ENCODE measurements around the gene D2HGDH.

The D2HGDH gene

DNA sequence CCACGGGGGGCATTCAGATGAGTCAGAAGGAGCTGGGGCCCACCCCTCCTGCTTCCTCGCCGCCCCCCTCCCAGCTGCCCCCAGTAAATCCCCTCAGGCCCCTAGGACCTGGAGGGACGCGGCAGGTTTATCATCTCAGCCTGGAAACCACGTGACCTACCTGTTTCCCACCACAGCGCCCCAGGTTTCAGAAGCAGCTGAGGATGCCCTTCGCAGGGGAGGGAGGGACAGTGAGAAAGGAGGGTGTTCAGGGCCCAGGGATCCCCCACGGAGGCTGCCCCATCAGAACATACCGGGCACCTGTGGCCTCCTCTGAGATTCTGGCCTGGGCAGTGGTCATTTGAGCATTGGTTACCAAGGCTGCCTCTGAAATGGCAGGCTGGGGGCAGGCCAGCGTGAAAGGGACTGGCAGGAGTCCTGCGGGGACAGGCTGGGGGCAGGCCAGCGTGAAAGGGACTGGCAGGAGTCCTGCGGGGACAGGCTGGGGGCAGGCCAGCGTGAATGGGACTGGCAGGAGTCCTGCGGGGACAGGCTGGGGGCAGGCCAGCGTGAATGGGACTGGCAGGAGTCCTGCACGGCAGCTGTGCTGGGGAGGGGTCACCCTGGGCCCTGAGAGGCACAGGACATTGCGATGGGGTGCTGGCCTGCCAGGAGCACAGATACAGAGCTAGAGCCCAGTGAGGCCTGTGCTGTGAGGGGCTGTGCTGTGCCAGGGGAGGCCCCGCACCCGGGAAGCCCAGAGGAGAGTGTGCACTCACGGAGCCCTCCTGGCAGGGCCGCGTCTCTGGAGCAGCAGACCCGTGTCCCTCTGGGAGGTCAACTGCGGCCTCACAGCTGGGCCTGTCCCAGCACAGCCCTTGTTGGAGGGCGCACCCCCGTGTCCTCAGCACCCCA, 76.1 kb downstream of the D2HGDH start:
- DNase-seq (ENCODE audit: insufficient read length, low spot score) (peak; percentile 9), FAIRE-seq (no peak)
- no peak for TF ChIP-seq POLR2AphosphoS5 (IDR thresholded peaks at IDR 0.05; ENCODE audit: low read depth, low read length)
- no peak for TF ChIP-seq PAX5 (IDR thresholded peaks at IDR 0.05; ENCODE audit: insufficient read depth, low read length, severe bottlenecking)
- no peak for TF ChIP-seq POLR2A (IDR thresholded peaks at IDR 0.05; ENCODE audit: low read depth, low read length)
- no peak for TF ChIP-seq TAF1 (IDR thresholded peaks at IDR 0.05; ENCODE audit: low read depth, low read length)
- TF ChIP-seq SPI1 (IDR thresholded peaks at IDR 0.05; ENCODE audit: low read depth, low read length): no peak
- no peak for TF ChIP-seq POU2F2 (IDR thresholded peaks at IDR 0.05; ENCODE audit: low read depth, low read length)

DNA sequence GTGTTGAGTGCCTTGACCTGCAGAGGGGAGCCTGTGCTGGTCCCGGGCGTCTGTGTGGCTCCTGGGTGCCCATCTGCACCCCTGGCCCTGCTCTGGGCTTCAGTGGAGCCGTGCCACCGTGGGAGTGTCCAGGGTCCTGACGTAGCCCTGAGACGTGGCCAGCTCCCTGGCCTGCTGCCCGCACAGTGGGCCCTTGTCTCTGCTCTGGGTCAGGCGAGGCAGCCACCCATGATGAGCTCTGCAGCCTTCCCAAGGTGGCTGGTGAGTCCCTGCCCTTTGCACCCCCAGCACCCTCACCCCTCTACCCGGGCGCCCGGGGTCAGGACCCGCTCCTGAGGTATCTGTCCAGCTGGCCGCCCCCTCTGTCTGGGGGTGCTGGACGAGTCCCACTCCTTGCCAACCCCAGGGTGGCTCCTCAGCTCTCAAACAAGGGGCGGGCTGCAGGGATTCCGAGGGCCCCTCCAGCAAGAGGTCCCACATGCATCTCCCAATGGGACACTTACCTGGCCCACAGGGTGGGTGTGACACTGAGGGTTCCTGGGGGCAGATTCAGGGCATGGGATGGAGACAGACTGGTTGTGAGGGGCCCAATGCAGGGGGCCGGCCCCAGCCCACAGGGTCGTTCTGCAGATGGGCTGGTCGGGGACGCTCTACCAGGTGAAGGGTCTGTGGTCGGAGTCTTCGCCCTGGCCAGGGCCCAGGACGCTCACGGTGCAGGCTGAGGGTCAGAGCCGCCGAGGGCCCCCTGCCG, 76.9 kb downstream of the D2HGDH start:
- no peak for TF ChIP-seq TAF1 (IDR thresholded peaks at IDR 0.05; ENCODE audit: low read depth, low read length)
- no peak for TF ChIP-seq POLR2AphosphoS5 (IDR thresholded peaks at IDR 0.05; ENCODE audit: low read depth, low read length)
- TF ChIP-seq SPI1 (IDR thresholded peaks at IDR 0.05; ENCODE audit: low read depth, low read length): no peak
- no peak for TF ChIP-seq PAX5 (IDR thresholded peaks at IDR 0.05; ENCODE audit: insufficient read depth, low read length, severe bottlenecking)
- no peak for TF ChIP-seq POLR2A (IDR thresholded peaks at IDR 0.05; ENCODE audit: low read depth, low read length)
- TF ChIP-seq POU2F2 (IDR thresholded peaks at IDR 0.05; ENCODE audit: low read depth, low read length): no peak
- FAIRE-seq (no peak), DNase-seq (ENCODE audit: insufficient read length, low spot score) (peak; percentile 22)

DNA sequence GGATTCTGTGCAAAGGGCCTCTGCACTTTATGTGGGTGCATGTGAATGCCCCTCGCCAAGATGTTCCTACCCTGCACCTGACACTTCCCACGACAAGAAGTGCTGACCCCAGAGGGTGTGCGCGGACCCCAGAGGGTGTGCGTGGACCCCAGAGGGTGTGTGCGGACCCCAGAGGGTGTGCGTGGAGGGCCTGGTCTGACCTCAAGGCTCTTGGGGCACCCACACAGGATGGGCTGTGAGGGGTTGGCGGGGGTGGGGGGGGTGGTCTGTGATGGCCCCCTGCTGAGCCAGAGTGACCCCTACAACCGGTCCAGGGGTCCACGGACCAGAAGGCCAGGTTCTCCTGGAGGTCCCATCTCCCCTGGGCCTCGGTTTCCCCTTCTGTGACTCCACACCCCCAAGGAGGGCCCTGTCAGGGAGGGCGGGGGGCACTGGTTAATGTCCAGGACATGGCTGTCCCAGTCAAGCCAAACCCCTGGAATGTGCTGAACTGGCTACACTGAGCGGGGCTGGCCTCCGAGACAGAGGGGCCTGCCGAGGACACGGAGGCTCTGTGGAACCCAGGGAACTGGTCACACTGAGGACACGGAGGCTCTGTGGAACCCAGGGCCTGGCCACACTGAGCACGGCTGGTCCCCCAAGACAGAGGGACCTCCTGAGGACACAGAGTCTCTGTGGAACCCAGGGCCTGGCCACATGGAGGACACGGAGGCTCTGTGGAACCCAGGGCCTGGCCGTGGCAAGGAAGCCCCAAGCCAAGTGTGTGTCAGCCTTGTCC, 77.7 kb downstream of the D2HGDH start:
- FAIRE-seq (no peak), DNase-seq (ENCODE audit: insufficient read length, low spot score) (peak; percentile 10)
- TF ChIP-seq POLR2AphosphoS5 (IDR thresholded peaks at IDR 0.05; ENCODE audit: low read depth, low read length) (no peak), POLR2A (IDR thresholded peaks at IDR 0.05; ENCODE audit: low read depth, low read length) (no peak), SPI1 (IDR thresholded peaks at IDR 0.05; ENCODE audit: low read depth, low read length) (no peak), POU2F2 (IDR thresholded peaks at IDR 0.05; ENCODE audit: low read depth, low read length) (no peak), TAF1 (IDR thresholded peaks at IDR 0.05; ENCODE audit: low read depth, low read length) (no peak), PAX5 (IDR thresholded peaks at IDR 0.05; ENCODE audit: insufficient read depth, low read length, severe bottlenecking) (no peak)

DNA sequence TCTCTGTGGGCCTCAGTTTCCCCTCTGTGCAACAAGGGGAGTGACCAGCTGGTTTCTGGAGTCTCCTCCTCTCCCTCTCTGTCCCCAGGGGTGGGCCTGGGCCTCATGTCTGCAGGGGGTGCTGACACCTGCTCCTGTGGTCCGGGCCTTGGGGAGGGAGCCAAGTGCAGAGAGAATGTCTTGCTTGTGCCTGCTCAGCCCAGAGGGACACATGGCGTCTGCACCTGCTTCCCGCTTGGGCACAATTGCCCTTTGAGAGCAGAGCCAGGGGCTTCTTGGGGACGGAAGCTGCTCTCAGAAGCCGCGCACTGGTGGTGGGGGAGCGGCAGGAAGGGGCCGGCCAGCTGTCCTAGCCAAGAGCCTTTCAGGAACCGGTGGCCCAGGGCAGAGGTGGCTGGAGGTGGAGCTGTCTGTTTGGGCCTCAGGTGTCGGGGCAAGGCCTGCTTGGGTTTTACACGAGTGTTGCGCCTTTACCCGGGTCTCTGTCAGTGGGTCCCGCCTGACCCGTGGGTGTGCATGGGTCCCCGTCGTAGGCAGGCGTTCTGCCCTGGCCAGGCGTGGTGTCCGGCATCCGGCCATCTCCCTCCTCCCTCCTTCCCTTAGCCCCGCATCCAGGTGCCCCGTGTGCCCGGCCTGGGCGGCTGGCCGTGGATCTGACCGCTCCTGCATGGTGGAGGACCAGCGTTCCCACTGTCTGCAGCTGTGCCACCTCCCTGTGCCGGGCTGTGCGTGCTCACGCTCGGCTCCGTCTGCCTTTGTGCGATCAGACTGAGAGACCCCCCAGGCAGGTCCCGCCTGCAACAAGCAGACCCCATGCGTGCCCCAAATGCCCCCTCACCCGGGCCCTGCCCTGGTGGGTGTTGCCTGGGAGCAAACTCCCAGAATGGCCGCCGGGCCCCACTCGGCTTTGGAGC, 78.6 kb downstream of the D2HGDH start:
- peak; percentile 34 for DNase-seq (ENCODE audit: insufficient read length, low spot score)
- FAIRE-seq: no peak
- TF ChIP-seq SPI1 (IDR thresholded peaks at IDR 0.05; ENCODE audit: low read depth, low read length): no peak

DNA sequence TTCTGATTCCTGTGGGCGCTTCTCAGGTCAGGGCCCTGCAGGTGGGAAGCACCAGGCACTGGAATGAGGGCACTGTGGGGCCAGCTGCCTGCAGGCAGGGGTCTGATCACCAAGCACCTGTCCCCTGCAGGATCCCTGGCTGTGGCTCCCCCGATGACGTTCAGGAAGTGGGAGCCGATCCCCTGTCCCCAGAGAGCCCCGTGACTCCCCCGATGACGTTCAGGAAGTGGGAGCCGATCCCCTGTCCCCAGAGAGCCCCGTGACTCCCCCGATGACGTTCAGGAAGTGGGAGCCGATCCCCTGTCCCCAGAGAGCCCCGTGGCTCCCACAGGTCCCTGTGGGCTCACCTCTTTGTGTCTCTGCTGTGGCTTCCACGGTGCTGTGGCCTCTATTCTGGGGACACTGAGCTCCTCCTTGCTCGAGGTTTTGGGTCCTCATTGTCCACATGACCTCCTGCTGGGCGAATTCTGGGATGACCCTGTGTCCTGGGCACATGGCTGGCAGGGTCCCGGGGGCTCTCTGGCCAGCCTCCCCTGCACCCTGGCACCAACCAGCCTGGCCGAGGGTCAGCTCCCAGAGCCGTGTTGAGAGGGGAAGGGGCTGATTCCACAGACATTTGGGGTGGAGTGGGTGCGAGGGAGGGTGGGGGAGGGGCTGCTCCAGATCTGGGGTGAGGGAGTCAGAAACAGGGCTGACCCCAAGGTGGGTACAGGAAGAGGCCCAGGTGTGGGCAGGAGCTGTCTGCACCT, 79.4 kb downstream of the D2HGDH start:
- FAIRE-seq (no peak), DNase-seq (ENCODE audit: insufficient read length, low spot score) (peak; percentile 41)
- TF ChIP-seq PAX5 (IDR thresholded peaks at IDR 0.05; ENCODE audit: insufficient read depth, low read length, severe bottlenecking) (no peak), TAF1 (IDR thresholded peaks at IDR 0.05; ENCODE audit: low read depth, low read length) (no peak), SPI1 (IDR thresholded peaks at IDR 0.05; ENCODE audit: low read depth, low read length) (no peak), POU2F2 (IDR thresholded peaks at IDR 0.05; ENCODE audit: low read depth, low read length) (no peak), POLR2A (IDR thresholded peaks at IDR 0.05; ENCODE audit: low read depth, low read length) (no peak), POLR2AphosphoS5 (IDR thresholded peaks at IDR 0.05; ENCODE audit: low read depth, low read length) (no peak)

DNA sequence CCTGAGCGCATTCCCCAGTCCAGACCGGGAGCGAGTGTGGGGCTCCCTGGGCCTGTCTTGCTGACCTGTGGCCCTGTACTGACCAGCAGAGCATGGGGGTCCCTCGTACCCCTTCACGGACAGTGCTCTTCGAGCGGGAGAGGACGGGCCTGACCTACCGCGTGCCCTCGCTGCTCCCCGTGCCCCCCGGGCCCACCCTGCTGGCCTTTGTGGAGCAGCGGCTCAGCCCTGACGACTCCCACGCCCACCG, 79.9 kb downstream of the D2HGDH start:
- no peak for FAIRE-seq
- DNase-seq (ENCODE audit: insufficient read length, low spot score): peak; percentile 20

DNA sequence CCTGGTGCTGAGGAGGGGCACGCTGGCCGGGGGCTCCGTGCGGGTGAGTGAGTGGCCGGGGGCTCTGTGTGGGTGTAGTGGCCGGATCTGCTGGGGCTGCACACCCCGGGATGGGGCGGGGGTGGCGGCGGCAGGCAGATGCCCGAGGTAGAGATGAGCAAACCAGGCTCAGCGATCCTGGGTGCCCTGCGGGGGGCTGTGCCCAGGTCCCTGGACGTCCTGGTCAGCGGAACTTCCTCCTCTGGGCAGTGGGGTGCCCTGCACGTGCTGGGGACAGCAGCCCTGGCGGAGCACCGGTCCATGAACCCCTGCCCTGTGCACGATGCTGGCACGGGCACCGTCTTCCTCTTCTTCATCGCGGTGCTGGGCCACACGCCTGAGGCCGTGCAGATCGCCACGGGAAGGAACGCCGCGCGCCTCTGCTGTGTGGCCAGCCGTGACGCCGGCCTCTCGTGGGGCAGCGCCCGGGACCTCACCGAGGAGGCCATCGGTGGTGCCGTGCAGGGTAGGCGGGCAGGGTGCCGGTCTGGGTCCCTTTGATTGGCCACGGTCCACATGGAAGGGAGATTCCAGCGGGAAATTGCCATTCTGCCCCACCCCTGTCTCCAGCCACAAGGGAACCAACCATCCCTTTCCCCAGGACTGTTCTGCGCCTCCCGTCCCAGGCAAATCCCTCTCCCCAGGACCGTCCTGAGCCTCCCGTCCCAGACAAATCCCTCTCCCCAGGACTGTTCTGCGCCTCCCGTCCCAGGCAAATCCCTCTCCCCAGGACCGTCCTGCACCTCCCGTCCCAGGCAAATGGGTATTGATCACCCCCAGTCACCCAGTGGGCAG, 80.4 kb downstream of the D2HGDH start:
- TF ChIP-seq SPI1 (IDR thresholded peaks at IDR 0.05; ENCODE audit: low read depth, low read length) (no peak), POLR2AphosphoS5 (IDR thresholded peaks at IDR 0.05; ENCODE audit: low read depth, low read length) (no peak), POU2F2 (IDR thresholded peaks at IDR 0.05; ENCODE audit: low read depth, low read length) (no peak), POLR2A (IDR thresholded peaks at IDR 0.05; ENCODE audit: low read depth, low read length) (no peak), TAF1 (IDR thresholded peaks at IDR 0.05; ENCODE audit: low read depth, low read length) (no peak), PAX5 (IDR thresholded peaks at IDR 0.05; ENCODE audit: insufficient read depth, low read length, severe bottlenecking) (no peak)
- DNase-seq (ENCODE audit: insufficient read length, low spot score) (peak; percentile 13), FAIRE-seq (no peak)

More for the DNA sequence above, 79.9 kb downstream of the D2HGDH start:
- TF ChIP-seq POLR2A (IDR thresholded peaks at IDR 0.05; ENCODE audit: low read depth, low read length) (no peak), TAF1 (IDR thresholded peaks at IDR 0.05; ENCODE audit: low read depth, low read length) (no peak), PAX5 (IDR thresholded peaks at IDR 0.05; ENCODE audit: insufficient read depth, low read length, severe bottlenecking) (no peak), POU2F2 (IDR thresholded peaks at IDR 0.05; ENCODE audit: low read depth, low read length) (no peak), SPI1 (IDR thresholded peaks at IDR 0.05; ENCODE audit: low read depth, low read length) (no peak), POLR2AphosphoS5 (IDR thresholded peaks at IDR 0.05; ENCODE audit: low read depth, low read length) (no peak)
